Activated CD4-positive, CD25-positive, alpha-beta regulatory T cell (primary cell): Measurements from ENCODE around the gene ANKRD16.
"Not testable (repeated sequence)": the region's sequence is repeated elsewhere in the genome, so short reads cannot be mapped to it uniquely, and the experiment has no call there.

ENCODE experiments used
- DNase-seq, 4 experiments: peaks; one replicate each; lab custom pipeline; 2025; lab: John Stamatoyannopoulos, UW

Gene ANKRD16

DNA sequence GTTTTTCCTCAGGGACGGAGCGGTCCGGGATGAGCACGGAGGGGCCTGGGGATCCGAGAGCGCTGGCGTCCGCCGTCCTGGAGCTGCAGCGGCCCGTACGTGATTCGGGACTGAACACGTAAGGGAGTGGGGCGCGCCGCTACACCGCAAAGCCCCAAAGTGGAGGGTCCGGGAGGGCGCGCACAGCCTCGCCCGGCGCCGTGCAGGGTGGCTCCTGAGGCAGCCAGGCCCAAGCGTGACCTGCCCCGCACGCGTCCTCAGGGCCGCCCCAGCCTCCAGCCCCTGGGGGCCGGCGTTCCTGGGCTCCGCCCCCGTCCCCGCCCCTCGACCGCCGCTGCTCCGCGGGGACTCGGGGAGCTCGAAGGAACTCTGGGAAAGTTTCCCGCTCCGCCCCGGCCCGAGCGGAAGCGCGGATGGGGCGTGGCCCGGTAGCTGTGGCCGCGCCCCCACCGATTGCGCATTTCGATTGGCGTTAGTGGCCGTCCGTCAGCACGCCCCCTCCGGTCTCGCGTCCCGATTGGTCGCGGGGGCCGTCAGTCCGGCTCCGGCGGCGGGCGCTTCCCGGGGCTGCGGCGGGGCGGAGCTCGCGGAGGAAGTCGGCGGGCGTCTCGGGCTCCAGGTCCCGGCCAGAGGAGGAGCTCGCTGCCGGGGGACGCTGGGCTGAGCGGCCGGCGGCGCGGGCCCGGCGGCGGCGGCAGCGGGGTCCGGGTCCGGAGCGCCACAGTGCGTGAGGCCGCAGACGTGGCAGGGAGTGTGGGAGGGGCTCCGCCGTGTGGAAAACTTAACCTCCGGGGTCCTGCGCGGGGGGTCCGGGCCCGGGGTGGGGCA lies at the start of gene ANKRD16, which contains the start of gene FBH1:
Gene ANKRD16 (minus strand): TSS at position 270 of the 828 bp plus-strand sequence. CDS start 539 bp downstream, outside the sequence.
Gene FBH1 (plus strand): TSS at position 620 of the 828 bp plus-strand sequence. CDS start 103 bp downstream, at position 723.
- peak; percentile 94 to 96 (median 95) for DNase-seq

DNA sequence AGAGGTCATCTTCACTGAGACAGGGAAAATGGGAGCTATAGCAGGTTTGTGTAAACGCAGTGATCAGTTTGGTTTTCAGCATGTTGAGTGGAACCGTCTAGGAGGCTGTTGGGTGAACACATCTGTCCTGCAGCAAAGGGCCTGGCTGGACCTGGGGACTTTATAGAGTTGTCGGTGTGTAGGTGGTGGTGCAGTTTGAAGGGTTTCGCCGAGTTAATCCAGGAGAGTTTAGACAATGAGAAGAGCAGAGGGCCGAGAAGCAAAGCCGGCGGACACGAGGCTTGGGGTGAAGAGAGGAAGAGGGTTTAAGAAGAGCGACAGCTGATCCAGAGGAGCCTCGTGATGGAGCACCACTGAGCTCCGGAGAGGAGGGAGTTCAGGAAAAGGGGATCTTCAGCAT lies 48.6 kb upstream of the ANKRD16 start:
- DNase-seq, result no peak

DNA sequence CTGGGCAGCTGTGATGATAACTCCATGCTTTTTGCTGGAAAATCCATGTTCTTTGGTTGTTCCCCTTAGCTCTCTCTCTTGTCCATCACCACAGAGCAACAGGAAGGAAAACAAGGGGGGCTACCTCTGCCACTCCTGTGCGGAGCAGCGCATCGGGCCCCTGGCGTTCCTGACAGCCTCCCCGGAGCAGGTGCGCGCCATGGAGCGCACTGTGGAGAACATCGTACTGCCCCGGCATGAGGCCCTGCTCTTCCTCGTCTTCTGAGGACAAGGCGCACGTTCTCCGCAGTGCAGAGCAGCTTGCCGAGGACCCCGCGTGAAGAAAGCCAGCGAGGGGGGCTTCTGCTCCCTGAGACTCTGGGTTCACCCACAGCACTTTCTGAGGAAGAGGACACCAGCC lies 47.3 kb upstream of the ANKRD16 start:
- DNase-seq, result no peak

DNA sequence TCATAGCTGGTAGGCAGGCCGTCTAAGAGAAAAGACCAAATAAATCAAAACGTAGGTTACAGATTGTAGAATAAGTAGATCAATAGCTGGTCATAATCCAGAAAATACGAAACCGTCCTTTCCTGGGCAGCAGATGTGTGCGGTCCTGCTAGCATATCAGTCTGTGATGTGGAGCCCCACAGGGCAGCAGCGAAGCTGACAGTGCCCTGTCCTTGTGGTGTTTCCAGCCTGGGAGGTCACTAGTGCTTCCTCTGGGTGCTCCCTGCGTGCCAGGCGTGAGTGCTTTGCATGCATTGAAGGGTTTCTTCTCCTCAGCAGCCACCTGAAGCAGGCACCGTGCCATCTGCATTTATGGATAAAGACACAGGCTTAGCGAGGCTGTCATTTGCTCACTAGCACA lies 45.9 kb upstream of the ANKRD16 start:
- no peak for DNase-seq

DNA sequence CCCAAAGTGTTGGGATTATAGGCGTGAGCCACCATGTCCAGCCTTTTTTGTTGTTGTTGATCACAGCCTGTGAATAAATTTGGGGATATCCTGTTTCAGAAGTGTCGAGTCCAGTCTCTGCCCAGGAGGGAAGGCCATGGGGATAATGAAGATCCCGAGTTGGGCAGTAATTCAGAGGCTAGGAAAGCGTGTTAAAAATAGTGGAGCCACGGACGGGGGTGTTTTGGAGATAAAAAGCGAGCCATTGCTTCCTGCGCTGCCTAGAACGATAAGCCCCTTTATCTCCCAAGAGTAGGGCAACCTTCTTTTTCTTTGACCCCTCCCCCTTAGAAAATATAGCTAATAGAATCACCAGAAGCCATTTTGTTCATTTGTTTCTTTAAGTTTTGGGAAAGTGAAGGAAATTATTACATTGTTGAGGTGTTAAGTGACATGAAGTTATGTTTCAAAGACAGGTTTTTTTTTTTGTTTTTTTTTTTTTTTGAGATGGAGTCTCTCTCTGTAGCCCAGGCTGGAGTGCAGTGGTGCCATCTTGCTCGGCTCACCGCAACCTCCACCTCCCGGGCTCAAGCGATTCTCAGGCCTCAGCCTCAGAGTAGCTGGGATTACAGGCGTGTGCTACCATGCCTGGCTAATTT lies 44.3 kb upstream of the ANKRD16 start:
- no peak for DNase-seq

DNA sequence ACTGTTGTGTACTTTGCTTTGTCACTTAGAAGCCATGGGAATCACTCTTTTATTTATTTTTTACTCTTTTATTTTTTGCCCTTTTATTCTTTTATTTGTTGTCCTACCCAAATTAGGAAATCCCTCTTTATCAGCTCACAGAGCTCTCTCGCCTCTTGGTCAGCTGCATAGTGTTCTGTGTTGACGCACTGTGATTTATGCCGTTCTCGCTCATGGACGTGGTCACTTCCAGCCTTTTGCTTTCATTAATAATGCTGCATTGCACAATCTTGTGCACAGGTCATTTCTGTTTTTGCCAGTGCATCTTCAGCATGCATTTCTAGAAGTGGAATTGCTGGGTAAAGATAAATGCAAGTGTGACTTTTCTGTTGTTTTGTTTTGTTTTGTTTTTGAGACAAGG lies 42.7 kb upstream of the ANKRD16 start:
- no peak for DNase-seq

DNA sequence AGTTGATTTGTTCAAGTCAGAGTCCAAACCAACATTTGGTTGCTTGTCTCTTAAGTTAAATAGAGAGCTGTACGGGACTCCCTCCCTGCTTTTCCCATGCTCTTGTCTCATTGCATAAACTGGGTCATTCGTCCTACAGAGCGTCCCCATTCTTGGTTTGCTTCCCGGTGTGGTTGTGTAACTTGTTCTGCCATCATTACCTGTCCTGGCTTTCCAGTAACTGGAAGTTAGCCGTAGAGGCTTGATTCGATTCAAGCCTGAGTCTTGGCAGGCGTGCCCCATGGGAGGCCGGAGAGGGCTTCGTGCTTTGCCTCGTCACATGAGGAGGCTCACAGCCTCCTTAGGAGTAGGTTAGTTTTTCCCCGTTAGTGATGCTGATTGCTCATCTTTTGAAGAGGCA lies 40.6 kb upstream of the ANKRD16 start:
- no peak for DNase-seq

DNA sequence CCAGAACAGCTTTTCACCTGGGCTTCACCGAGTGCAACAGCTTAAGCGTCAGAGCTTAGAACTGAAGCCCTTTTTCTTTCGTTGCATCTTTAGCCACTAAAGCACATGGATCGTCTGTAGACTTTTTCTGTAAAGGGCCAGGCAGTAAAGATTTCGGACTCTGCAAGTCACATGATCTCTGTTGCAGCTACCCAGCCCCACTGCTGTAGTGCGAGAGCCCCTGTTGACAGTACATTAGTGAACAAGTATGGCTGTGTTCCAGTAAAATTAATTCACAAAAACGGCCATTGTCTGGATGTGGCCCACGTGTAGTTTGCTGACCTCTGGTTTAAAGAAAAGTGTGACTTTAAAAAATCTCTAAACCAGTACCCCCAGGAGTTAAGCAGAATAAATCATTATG lies 39.7 kb upstream of the ANKRD16 start:
- DNase-seq, result no peak

DNA sequence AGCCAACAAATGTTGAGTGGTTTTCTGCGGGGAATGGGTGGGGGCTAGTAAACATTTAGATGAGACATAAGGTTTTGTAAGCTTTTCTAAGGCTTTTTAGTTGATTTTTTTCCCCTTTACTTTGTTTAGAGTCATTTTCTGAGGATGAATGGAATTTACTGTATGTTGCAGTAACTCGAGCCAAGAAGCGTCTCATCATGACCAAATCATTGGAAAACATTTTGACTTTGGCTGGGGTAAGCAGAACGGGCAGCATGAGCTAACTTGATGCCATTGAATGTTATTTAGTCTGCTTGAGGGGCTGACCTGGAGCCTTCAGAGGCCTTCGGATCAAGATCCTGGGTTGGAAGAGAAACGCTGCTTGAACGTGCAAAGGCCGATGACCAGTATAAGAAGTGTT lies 37.6 kb upstream of the ANKRD16 start:
- no peak for DNase-seq

DNA sequence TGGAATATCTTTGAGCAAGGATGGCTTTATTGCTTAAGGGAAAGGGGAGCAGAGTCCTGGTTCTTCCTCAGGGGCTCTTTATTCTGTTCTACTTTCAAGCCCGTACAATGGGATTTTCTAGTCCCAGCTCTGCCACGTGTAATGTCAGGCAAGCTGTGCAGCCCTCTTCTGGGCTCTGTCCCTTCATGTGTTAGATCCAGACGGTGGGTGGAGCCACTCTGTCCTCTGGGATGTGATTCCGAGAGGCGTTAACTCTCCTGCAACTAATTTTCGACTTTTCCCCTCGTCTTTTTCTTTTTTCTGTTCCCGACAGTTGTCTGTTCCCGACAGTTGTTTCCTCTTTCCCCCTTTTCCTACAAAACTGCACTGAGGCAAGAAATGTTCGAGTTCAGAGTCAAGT lies 35.2 kb upstream of the ANKRD16 start:
- no peak for DNase-seq

DNA sequence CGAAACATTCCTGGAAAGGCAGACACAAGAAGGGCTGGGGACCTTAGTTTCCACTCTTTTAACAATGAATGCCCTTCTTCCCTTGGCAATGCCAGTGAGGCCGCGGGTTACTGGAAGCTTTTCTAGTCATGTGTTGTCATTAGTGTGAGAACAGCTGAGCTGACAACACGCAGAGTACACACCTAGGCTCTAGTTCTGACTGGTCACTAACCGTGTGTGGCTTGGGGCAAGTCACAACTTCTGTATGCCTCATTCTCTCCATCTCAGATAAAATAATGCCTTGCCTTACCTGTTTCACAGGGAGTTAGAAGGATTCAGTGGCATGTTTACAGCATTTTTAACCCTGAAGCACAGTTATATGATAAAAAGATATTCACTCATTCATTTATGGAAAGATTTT lies 32.1 kb upstream of the ANKRD16 start:
- no peak for DNase-seq

DNA sequence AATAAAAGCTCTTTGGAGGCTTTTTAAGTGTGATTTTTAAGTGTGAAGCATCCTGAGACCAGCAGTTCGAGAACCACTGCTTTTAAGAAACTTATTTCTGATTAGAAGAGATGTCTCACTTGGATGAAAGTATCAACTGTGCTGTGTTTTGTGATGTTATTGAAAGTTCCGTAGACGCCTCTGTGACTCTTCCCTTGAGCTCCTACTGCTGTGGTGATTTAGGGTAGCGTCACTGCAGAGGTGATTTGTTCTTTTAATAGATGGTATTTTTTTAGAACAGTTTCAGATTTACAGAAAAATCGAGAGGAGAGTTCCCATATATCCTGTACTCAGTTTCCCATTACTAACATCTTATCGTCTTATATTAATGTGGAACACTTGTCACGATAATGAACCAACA lies 29.9 kb upstream of the ANKRD16 start:
- no peak for DNase-seq

DNA sequence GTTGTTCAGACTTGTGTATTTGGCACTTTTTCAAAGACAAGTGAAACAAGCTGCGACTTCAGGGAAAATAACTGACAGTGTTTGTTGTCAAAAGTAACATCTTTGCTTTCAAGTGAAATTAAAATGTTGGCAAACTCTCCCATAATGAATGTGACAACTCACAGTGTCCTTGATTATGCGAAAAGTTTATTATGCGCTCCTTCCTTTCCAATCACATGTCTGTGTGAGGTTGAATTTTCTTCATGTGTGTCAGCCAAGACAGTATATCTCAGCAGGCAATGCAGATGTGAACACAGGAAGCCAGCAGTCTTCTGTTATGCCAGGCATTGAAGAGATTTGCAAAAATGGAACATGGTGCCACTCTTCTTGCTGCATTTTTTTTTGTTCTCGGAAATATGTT lies 29.1 kb upstream of the ANKRD16 start:
- DNase-seq, result no peak

DNA sequence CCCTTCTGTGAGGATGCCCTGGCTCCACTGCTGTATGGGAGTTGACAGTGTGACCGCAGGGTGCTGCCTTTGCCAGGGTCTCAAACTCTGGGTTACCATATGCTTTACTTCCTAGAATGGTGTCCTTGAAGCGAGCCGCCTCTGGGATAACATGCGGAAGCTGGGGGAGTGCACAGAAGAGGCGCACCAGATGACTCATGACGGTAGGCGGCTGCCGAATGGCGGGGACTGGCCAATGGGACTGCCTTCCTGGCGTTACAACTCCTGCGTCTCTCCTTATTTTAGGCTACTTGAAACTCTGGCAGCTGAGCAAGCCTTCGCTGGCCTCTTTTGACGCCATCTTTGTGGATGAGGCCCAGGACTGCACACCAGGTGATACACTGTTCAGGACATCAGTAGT lies 27.6 kb upstream of the ANKRD16 start:
- no peak for DNase-seq

DNA sequence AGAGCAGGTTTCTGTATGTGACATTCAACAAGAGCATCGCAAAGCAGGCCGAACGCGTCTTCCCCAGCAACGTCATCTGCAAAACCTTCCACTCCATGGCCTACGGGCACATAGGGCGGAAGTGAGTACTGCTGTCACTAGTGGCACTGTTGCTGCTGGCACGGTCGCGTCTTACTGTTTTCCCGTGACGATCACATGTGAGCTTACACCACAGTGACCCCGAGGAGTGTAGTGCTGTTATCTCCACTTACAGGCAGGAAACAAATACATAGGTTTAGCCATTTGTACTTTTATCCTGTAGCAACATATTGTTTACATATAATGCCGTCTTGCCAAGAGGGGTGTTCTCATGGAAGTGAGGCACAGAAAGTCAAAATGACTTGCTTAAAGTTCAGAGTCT lies 25.8 kb upstream of the ANKRD16 start:
- no peak for DNase-seq

DNA sequence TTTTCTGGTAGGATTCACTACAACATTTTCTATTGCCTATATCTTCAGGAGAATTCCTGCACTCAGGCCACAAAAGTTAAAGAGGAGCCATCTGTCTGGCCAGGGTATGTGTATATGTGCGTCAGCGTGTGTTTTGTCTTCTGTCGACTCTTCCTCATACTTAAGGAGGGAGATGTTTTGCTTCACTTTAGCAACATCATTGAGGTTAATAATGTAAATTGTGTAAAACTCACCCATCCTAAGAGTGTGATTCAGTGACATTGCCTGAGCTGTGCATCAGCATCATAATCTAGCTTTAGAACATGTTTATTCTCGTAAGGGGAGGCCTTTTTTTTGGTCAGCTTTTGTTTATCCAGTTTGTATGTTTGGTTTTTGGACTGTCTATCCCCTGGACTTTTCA lies 24.0 kb upstream of the ANKRD16 start:
- no peak for DNase-seq

DNA sequence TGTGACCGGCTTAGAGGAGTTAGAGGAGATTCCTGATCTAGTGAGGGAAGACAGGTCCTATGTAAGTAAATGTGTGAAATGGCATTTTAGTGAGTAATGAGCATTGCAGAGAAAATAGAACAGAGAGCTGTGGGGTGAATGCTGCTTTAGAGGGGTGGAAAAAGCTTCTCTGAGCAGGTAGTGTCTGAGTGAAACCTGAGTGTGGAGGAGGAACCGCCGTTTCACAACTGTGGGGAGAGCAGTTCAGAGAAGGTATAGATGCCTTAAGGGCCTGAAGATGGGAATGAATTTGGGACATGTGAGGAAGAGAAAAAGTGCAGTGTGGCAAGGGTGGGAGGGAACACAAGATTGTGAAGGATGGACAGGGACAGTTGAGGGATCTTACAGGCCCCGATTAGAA lies 22.0 kb upstream of the ANKRD16 start:
- DNase-seq, result no peak

DNA sequence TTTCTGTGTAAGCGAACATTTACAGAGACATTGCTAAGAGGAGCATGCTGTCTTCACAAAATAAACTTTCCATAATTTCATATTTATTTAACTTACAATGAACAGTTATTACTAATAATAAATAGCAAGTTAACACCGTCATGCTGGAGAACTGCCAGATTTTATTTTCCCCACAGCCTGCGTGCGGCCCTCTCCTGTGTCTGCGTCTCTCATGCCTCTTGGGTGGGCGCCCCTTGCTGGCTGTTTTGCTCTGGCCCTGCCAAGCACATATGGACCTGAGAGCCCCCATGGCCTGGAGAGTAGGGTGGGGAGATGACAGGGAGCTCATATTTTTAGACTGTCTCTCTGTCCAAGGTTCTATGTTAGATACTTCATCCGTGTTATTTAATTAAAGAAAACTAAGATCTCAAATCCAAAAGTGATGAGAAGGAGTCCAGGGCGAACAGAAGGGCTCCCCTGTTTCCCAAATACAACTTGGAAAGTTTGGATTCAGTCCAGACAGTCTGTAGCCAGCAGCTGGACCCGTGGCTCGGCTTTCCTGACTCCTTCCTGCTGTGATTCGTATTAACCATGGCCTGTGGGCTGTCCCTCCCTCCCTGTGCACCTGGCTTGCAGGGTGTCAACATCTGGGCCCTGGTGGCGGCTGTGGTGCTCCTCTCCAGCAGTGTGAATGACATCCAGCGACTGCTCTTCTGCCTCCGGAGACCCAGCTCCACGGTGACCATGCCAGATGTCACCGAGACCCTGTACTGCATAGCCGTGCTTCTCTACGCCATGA lies 20.8 kb upstream of the ANKRD16 start:
- DNase-seq, result no peak

DNA sequence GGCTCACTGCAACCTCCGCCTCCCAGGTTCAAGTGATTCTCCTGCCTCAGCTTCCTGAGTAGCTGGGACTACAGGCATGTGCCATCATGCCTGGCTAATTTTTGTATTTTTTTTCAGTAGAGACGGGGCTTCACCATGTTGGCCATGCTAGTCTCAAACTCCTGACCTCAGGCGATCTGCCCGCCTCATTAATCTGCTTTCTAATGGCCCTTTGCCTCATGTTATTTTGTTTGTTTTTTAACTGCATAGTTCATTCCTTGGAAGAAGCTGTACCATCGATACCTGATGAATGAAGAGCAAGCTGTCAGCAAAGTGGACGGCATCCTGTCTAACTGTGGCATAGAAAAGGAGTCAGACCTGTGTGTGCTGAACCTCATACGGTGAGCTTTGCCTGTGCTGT lies 19.0 kb upstream of the ANKRD16 start:
- DNase-seq, result not testable (repeated sequence)

DNA sequence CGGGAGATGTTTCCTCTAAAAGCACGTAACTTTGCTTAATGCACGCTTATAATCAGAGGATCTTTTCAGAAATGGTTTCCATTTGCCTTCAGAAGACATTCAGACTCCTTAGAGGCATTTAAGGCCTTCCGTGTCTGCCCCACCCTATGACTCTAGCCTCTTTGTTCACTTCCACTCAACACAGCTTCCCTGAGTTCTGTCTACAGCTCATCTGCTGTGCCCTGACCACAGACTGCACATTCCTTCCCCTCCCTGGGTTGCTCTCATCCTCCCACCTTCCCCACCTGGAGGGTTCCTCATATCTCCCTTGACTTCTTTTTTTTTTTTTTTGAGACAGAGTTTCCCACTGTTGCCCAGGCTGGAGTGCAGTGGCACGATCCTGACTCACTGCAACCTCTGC lies 17.0 kb upstream of the ANKRD16 start:
- DNase-seq, result no peak

DNA sequence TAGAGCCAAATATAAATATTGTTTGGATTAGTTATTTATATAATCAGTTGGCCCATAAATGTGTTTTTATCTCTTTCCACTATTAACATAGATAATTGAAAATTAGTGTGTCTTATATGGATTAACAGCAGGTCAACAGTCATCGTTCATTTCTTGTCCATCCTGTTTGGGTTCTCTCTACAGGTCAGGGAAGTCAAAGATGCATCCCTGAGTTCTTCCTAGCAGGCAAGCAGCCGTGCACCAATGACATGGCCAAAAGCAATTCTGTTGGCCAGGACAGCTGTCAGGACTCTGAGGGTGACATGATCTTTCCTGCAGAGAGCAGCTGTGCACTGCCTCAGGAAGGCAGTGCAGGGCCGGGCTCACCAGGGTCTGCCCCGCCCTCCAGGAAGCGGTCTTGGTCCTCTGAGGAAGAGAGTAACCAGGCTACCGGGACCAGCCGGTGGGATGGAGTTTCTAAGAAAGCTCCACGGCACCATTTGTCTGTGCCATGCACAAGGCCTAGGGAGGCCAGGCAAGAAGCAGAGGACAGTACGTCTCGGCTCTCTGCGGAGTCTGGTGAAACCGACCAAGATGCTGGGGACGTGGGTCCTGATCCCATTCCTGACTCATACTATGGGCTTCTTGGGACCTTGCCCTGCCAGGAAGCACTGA lies 16.3 kb upstream of the ANKRD16 start:
- no peak for DNase-seq

DNA sequence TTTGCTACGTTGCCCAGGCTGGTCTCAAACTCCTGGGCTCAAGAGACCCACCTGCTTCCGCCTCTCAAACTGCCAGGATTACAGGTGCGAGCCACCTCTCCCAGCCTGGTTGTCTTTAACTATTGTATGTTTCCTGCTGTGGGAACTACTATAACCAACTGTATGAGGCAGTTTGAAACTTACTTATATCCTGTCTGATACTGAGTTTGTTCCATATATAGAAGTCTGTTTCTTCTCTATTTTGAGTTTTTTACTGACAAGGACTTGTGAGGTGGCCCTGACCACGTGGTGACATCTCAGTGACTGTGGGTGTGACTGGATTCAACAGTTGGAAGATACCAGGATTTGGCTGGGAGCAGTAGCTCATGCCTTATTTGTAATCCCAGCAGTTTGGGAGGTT lies 14.5 kb upstream of the ANKRD16 start:
- no peak for DNase-seq
